ENCODE results near the gene KRT14.

Gene KRT14

DNA sequence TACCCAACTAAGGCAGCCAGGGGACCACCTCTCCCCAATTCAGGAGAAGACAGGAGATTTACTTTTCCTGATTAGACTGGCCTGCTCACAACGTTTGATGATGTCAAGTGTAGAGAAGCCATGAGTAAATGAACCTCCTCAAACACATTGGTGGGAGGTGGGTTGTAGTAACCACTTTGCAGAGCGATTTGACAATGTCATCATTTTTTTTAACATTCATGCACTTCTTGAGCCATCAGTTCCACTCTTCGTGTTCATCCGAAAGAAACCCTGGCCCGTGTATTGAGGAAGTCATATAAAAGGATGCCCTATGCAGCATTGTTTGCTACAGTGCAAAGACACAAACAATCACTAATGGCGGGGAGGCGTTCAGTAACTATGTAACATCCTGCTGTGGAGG lies 53.1 kb downstream of the KRT14 start:
- in situ Hi-C loops (cut with HindIII; ENCODE audit: low sequenced_read_pairs): no loop called here

GRCh38 chr17:41532947-41533570 lies 53.6 kb downstream of the KRT14 start:
- in situ Hi-C loops (cut with HindIII; ENCODE audit: low sequenced_read_pairs): no loop called here
